ENCODE measurements around the gene ALKBH3. TPM values are rescaled to one million over a fixed set of nuclear protein-coding genes. Genes with fewer than 3 reads are reported as not detected.

The ALKBH3 gene
- polyA plus RNA-seq, 2 of the 4 experiments (the other 2 are of a cell fraction): 22.9 to 50.2 TPM

- no peak overlapping the region for H3K4me3 ChIP-seq
- TF ChIP-seq RAD21 (conservative IDR thresholded peaks at IDR 0.05 in 1 of 2, IDR thresholded peaks at IDR 0.05 in 1 of 2): no peak
- TF ChIP-seq CEBPB (IDR thresholded peaks at IDR 0.05): peak in 1 of 2 experiments; percentile 15; a peak in 1 of 4 replicates
- TF ChIP-seq ZNF302 (CRISPR knock-in tag; IDR thresholded peaks at IDR 0.05): no peak
- TF ChIP-seq RARB (CRISPR knock-in tag; IDR thresholded peaks at IDR 0.05): no peak
- FAIRE-seq (no peak), ATAC-seq (peak; percentile 23 to 50; a peak in 3 of 6 replicates), DNase-seq (ENCODE audit: low read depth in 1 of 2, low spot score in 1 of 2) (peak in 1 of 2 experiments; percentile 10)
- H3K9me3 ChIP-seq: peaks cover 7% of the 10 kb centered on the region; the same call in 1 of the 3 replicates
- H3K4me2 ChIP-seq: no peak overlapping the region; the same call in 2 of the 3 replicates
- ChIA-PET CTCF (interaction anchor here (1.0 to 3.2 kb wide), 3 partner anchors 17 to 302 kb away, joined by 3 to 11 read pairs (median 8); no protein-coding TSS in a partner anchor), POLR2A (no interaction called here)
- H3K4me1 ChIP-seq: no peaks in the 10 kb centered on the region
- no peak overlapping the region for H3K27ac ChIP-seq
- 31% methylated on average over 5 of the region's 5 CpGs for WGBS (ENCODE audit: missing lambda C conversion rate)
Measured at GRCh38 chr11:43868852-43869567, 11.6 kb upstream of the ALKBH3 start.

- no peak for FAIRE-seq
- Histone ChIP-seq H3K4me2 (no peak overlapping the region), H3K27ac (no peak overlapping the region), H3K9me3 (peaks cover 7% of the 10 kb centered on the region; the same call in 1 of the 3 replicates), H3K4me3 (no peak overlapping the region), H3K4me1 (no peaks in the 10 kb centered on the region)
- TF ChIP-seq BHLHE40 (IDR thresholded peaks at IDR 0.05; ENCODE audit: low read depth, low read length): no peak
- TF ChIP-seq HOXB5 (CRISPR knock-in tag; IDR thresholded peaks at IDR 0.05): no peak
- TF ChIP-seq MAFK (IDR thresholded peaks at IDR 0.05; ENCODE audit: partially characterized antibody): no peak
- no peak for TF ChIP-seq FOXS1 (CRISPR knock-in tag; IDR thresholded peaks at IDR 0.05)
- WGBS (ENCODE audit: missing lambda C conversion rate): 9% methylated on average over 2 of the region's 2 CpGs
- ChIA-PET POLR2A (no interaction called here), CTCF (interaction anchor here (0.8 to 1.7 kb wide), 3 partner anchors 19 to 364 kb away, joined by 3 read pairs; no protein-coding TSS in a partner anchor)
- DNase-seq (ENCODE audit: low read depth in 1 of 2, low spot score in 1 of 2): no peak
- ATAC-seq: no peak
Measured at GRCh38 chr11:43871051-43871450, 9.6 kb upstream of the ALKBH3 start.

- POLR2A ChIA-PET: interaction anchor here (0.9 kb wide), 1 partner anchor 192 kb away, joined by 3 read pairs; the partner anchor contains the start of gene HSD17B12
- DNase-seq (ENCODE audit: low read depth in 1 of 2, low spot score in 1 of 2) (no peak), FAIRE-seq (no peak), ATAC-seq (no peak)
- no peak overlapping the region for H3K4me3 ChIP-seq
- no peaks in the 10 kb centered on the region for H3K4me1 ChIP-seq
- peaks cover 7% of the 10 kb centered on the region; the same call in 1 of the 3 replicates for H3K9me3 ChIP-seq
- CTCF ChIA-PET: interaction anchor here (0.6 to 2.0 kb wide), 3 partner anchors 17 to 413 kb away, joined by 4 to 9 read pairs (median 8); no protein-coding TSS in a partner anchor
- H3K4me2 ChIP-seq: no peak overlapping the region
- no peak overlapping the region for H3K27ac ChIP-seq
- WGBS (ENCODE audit: missing lambda C conversion rate): 6% methylated on average over 7 of the region's 7 CpGs
- TF ChIP-seq TP53 (CRISPR knock-in tag; IDR thresholded peaks at IDR 0.05): no peak
- TF ChIP-seq RNF2 (IDR thresholded peaks at IDR 0.05; ENCODE audit: borderline replicate concordance, low read depth): no peak
- TF ChIP-seq ELK1 (IDR thresholded peaks at IDR 0.05; ENCODE audit: low read depth, low read length): no peak
- no peak for TF ChIP-seq POLR2AphosphoS2 (conservative IDR thresholded peaks at IDR 0.05; ENCODE audit: low read length)
- no peak for TF ChIP-seq HOXA7 (CRISPR knock-in tag; IDR thresholded peaks at IDR 0.05)
- no peak for TF ChIP-seq POLR2A (IDR thresholded peaks at IDR 0.05; ENCODE audit: low read length)
- TF ChIP-seq BHLHE40 (IDR thresholded peaks at IDR 0.05; ENCODE audit: low read depth, low read length): no peak
- no peak for TF ChIP-seq EP300 (IDR thresholded peaks at IDR 0.05)
- no peak for TF ChIP-seq CBX8 (IDR thresholded peaks at IDR 0.05)
- no peak for TF ChIP-seq ZNF302 (CRISPR knock-in tag; IDR thresholded peaks at IDR 0.05)
- no peak for TF ChIP-seq HEYL (CRISPR knock-in tag; IDR thresholded peaks at IDR 0.05)
- TF ChIP-seq RFX5 (IDR thresholded peaks at IDR 0.05): no peak
- no peak for TF ChIP-seq HOXB13 (CRISPR knock-in tag; IDR thresholded peaks at IDR 0.05; ENCODE audit: low read depth)
- no peak for TF ChIP-seq HOXB5 (CRISPR knock-in tag; IDR thresholded peaks at IDR 0.05)
- no peak for TF ChIP-seq RCOR1 (IDR thresholded peaks at IDR 0.05; ENCODE audit: low read depth, low read length)
- no peak for TF ChIP-seq FOSB (CRISPR knock-in tag; IDR thresholded peaks at IDR 0.05)
- TF ChIP-seq RAD21 (conservative IDR thresholded peaks at IDR 0.05 in 1 of 2, IDR thresholded peaks at IDR 0.05 in 1 of 2): no peak
- no peak for TF ChIP-seq ATOH8 (CRISPR knock-in tag; IDR thresholded peaks at IDR 0.05; ENCODE audit: low read depth)
Measured at GRCh38 chr11:43872995-43873394, 7.6 kb upstream of the ALKBH3 start.

All from A549 (cell line).